ENCODE data around the gene C1RL.

C1RL gene

GRCh38 chr12:7127916-7128626, 19.1 kb upstream of the C1RL start:
- Histone ChIP-seq H3K4me3 (ENCODE audit: insufficient read depth, low read depth, low read length, poor library complexity, severe bottlenecking) (no peak overlapping the region), H3K9me3 (ENCODE audit: control insufficient read depth, low read length) (no peaks in the 10 kb centered on the region), H3K27ac (ENCODE audit: insufficient read depth, low read length, poor library complexity, severe bottlenecking) (no peak overlapping the region), H3K36me3 (ENCODE audit: control insufficient read depth, insufficient read depth, low read length) (no peaks in the 10 kb centered on the region), H3K27me3 (replicated peaks; ENCODE audit: control insufficient read depth, insufficient read depth, low read length, poor library complexity, severe bottlenecking) (no peaks in the 10 kb centered on the region), H3K4me1 (ENCODE audit: control insufficient read depth, insufficient read depth, low read length, poor library complexity, severe bottlenecking) (peaks cover 19% of the 10 kb centered on the region)
- no peak for DNase-seq

- peaks cover 8% of the 10 kb centered on the region for H3K4me1 ChIP-seq (ENCODE audit: control insufficient read depth, insufficient read depth, low read length, poor library complexity, severe bottlenecking)
- H3K9me3 ChIP-seq (ENCODE audit: control insufficient read depth, low read length), result no peaks in the 10 kb centered on the region
- no peak overlapping the region for H3K4me3 ChIP-seq (ENCODE audit: insufficient read depth, low read depth, low read length, poor library complexity, severe bottlenecking)
- no peak for DNase-seq
- no peaks in the 10 kb centered on the region for H3K36me3 ChIP-seq (ENCODE audit: control insufficient read depth, insufficient read depth, low read length)
- H3K27ac ChIP-seq (ENCODE audit: insufficient read depth, low read length, poor library complexity, severe bottlenecking), result no peak overlapping the region
- H3K27me3 ChIP-seq (replicated peaks; ENCODE audit: control insufficient read depth, insufficient read depth, low read length, poor library complexity, severe bottlenecking), result no peaks in the 10 kb centered on the region
These were observed 16.7 kb upstream of the C1RL start for GRCh38 chr12:7125632-7126227.

GRCh38 chr12:7123806-7124522, 14.9 kb upstream of the C1RL start:
- Histone ChIP-seq H3K4me3 (ENCODE audit: insufficient read depth, low read depth, low read length, poor library complexity, severe bottlenecking) (no peak overlapping the region), H3K27ac (ENCODE audit: insufficient read depth, low read length, poor library complexity, severe bottlenecking) (no peak overlapping the region), H3K27me3 (replicated peaks; ENCODE audit: control insufficient read depth, insufficient read depth, low read length, poor library complexity, severe bottlenecking) (no peaks in the 10 kb centered on the region), H3K36me3 (ENCODE audit: control insufficient read depth, insufficient read depth, low read length) (no peaks in the 10 kb centered on the region), H3K9me3 (ENCODE audit: control insufficient read depth, low read length) (no peaks in the 10 kb centered on the region), H3K4me1 (ENCODE audit: control insufficient read depth, insufficient read depth, low read length, poor library complexity, severe bottlenecking) (no peaks in the 10 kb centered on the region)
- DNase-seq, result no peak

- Histone ChIP-seq H3K9me3 (ENCODE audit: control insufficient read depth, low read length) (no peaks in the 10 kb centered on the region), H3K27me3 (replicated peaks; ENCODE audit: control insufficient read depth, insufficient read depth, low read length, poor library complexity, severe bottlenecking) (no peaks in the 10 kb centered on the region), H3K4me3 (ENCODE audit: insufficient read depth, low read depth, low read length, poor library complexity, severe bottlenecking) (no peak overlapping the region), H3K36me3 (ENCODE audit: control insufficient read depth, insufficient read depth, low read length) (no peaks in the 10 kb centered on the region), H3K4me1 (ENCODE audit: control insufficient read depth, insufficient read depth, low read length, poor library complexity, severe bottlenecking) (no peaks in the 10 kb centered on the region), H3K27ac (ENCODE audit: insufficient read depth, low read length, poor library complexity, severe bottlenecking) (no peak overlapping the region)
- no peak for DNase-seq
These were observed 14.1 kb upstream of the C1RL start for GRCh38 chr12:7122811-7123769.

- Histone ChIP-seq H3K4me1 (ENCODE audit: control insufficient read depth, insufficient read depth, low read length, poor library complexity, severe bottlenecking) (no peaks in the 10 kb centered on the region), H3K4me3 (ENCODE audit: insufficient read depth, low read depth, low read length, poor library complexity, severe bottlenecking) (no peak overlapping the region), H3K36me3 (ENCODE audit: control insufficient read depth, insufficient read depth, low read length) (peaks cover under 1% of the 10 kb centered on the region)
These were observed 12.3 kb upstream of the C1RL start for GRCh38 chr12:7121324-7121723.

GRCh38 chr12:7120166-7120565, 11.2 kb upstream of the C1RL start:
- Histone ChIP-seq H3K9me3 (ENCODE audit: control insufficient read depth, low read length) (no peaks in the 10 kb centered on the region), H3K27ac (ENCODE audit: insufficient read depth, low read length, poor library complexity, severe bottlenecking) (no peak overlapping the region), H3K4me3 (ENCODE audit: insufficient read depth, low read depth, low read length, poor library complexity, severe bottlenecking) (no peak overlapping the region), H3K36me3 (ENCODE audit: control insufficient read depth, insufficient read depth, low read length) (peaks cover 11% of the 10 kb centered on the region), H3K27me3 (replicated peaks; ENCODE audit: control insufficient read depth, insufficient read depth, low read length, poor library complexity, severe bottlenecking) (no peaks in the 10 kb centered on the region), H3K4me1 (ENCODE audit: control insufficient read depth, insufficient read depth, low read length, poor library complexity, severe bottlenecking) (no peaks in the 10 kb centered on the region)
- no peak for DNase-seq

More at GRCh38 chr12:7121324-7121723, 12.3 kb upstream of the C1RL start:
- no peak overlapping the region for H3K27ac ChIP-seq (ENCODE audit: insufficient read depth, low read length, poor library complexity, severe bottlenecking)
- no peaks in the 10 kb centered on the region for H3K27me3 ChIP-seq (replicated peaks; ENCODE audit: control insufficient read depth, insufficient read depth, low read length, poor library complexity, severe bottlenecking)
- no peaks in the 10 kb centered on the region for H3K9me3 ChIP-seq (ENCODE audit: control insufficient read depth, low read length)
- DNase-seq, result no peak

- no peaks in the 10 kb centered on the region for H3K9me3 ChIP-seq (ENCODE audit: control insufficient read depth, low read length)
- no peaks in the 10 kb centered on the region for H3K27me3 ChIP-seq (replicated peaks; ENCODE audit: control insufficient read depth, insufficient read depth, low read length, poor library complexity, severe bottlenecking)
- no peak for DNase-seq
- H3K36me3 ChIP-seq (ENCODE audit: control insufficient read depth, insufficient read depth, low read length), result peaks cover 11% of the 10 kb centered on the region
- H3K27ac ChIP-seq (ENCODE audit: insufficient read depth, low read length, poor library complexity, severe bottlenecking), result no peak overlapping the region
- no peaks in the 10 kb centered on the region for H3K4me1 ChIP-seq (ENCODE audit: control insufficient read depth, insufficient read depth, low read length, poor library complexity, severe bottlenecking)
- no peak overlapping the region for H3K4me3 ChIP-seq (ENCODE audit: insufficient read depth, low read depth, low read length, poor library complexity, severe bottlenecking)
These were observed 9.9 kb upstream of the C1RL start for GRCh38 chr12:7118881-7119280.

GRCh38 chr12:7117670-7118069, 8.7 kb upstream of the C1RL start:
- no peak overlapping the region for H3K4me3 ChIP-seq (ENCODE audit: insufficient read depth, low read depth, low read length, poor library complexity, severe bottlenecking)
- H3K36me3 ChIP-seq (ENCODE audit: control insufficient read depth, insufficient read depth, low read length), result peaks cover 11% of the 10 kb centered on the region
- no peaks in the 10 kb centered on the region for H3K27me3 ChIP-seq (replicated peaks; ENCODE audit: control insufficient read depth, insufficient read depth, low read length, poor library complexity, severe bottlenecking)
- H3K4me1 ChIP-seq (ENCODE audit: control insufficient read depth, insufficient read depth, low read length, poor library complexity, severe bottlenecking), result peaks cover 7% of the 10 kb centered on the region
- no peak overlapping the region for H3K27ac ChIP-seq (ENCODE audit: insufficient read depth, low read length, poor library complexity, severe bottlenecking)
- H3K9me3 ChIP-seq (ENCODE audit: control insufficient read depth, low read length), result no peaks in the 10 kb centered on the region
- DNase-seq, result no peak

GRCh38 chr12:7116916-7117315, 7.9 kb upstream of the C1RL start:
- no peaks in the 10 kb centered on the region for H3K27me3 ChIP-seq (replicated peaks; ENCODE audit: control insufficient read depth, insufficient read depth, low read length, poor library complexity, severe bottlenecking)
- H3K4me3 ChIP-seq (ENCODE audit: insufficient read depth, low read depth, low read length, poor library complexity, severe bottlenecking), result no peak overlapping the region
- H3K9me3 ChIP-seq (ENCODE audit: control insufficient read depth, low read length), result no peaks in the 10 kb centered on the region
- H3K36me3 ChIP-seq (ENCODE audit: control insufficient read depth, insufficient read depth, low read length), result peaks cover 11% of the 10 kb centered on the region
- no peak for DNase-seq
- H3K27ac ChIP-seq (ENCODE audit: insufficient read depth, low read length, poor library complexity, severe bottlenecking), result no peak overlapping the region
- H3K4me1 ChIP-seq (ENCODE audit: control insufficient read depth, insufficient read depth, low read length, poor library complexity, severe bottlenecking), result peaks cover 7% of the 10 kb centered on the region
